Measurements from ENCODE around the gene NUP210.

NUP210 gene

DNA sequence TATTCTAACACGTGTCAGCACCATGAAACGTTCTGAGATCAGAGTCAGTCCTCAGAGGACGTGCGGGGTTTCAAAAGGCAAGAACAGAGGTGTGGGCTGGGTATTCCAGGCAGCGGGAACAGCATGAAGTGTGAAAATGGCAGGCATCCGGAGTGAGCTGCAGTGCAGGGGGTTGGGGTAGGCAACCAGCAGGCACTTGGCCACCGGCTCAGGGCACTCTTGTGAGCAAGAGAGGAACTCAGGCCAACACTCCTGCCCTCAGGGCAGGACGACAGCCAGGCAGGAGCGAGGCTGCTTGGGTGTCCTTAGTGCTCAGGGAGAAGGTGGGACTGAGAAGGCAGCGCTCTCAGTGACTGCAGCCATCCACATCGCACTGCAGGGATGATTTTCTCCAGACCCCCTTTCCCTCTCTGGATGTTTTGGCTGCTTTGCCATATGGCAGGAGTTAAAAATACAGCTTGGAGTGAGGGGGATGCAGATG, 151.1 kb downstream of the NUP210 start:
- no peak overlapping the region for H3K4me3 ChIP-seq (ENCODE audit: low read depth, low read length)
- TF ChIP-seq CTCF (conservative IDR thresholded peaks at IDR 0.05; ENCODE audit: low read depth, low read length), result no peak
- no peak for DNase-seq (ENCODE audit: low read depth)

DNA sequence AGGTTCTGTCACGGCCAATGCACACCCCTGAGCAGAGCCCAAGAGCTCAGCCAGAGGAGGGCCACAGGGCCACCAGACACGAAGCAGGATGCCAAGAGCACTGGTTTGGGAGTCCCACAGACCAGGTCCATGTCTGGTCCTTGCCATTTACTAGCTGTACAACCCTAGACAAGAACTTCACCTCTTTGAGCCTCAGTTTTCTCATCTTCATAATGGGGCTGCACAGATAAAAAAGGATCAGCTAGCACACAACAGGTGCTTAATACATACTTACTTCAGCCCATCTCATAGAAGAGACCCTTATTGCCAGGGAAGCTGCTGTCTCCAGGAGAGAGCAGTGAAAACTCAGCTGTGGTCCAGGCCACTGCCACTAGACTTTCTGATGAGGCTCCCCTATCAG, 152.0 kb downstream of the NUP210 start:
- no peak for TF ChIP-seq CTCF (conservative IDR thresholded peaks at IDR 0.05; ENCODE audit: low read depth, low read length)
- H3K4me3 ChIP-seq (ENCODE audit: low read depth, low read length), result no peak overlapping the region

DNA sequence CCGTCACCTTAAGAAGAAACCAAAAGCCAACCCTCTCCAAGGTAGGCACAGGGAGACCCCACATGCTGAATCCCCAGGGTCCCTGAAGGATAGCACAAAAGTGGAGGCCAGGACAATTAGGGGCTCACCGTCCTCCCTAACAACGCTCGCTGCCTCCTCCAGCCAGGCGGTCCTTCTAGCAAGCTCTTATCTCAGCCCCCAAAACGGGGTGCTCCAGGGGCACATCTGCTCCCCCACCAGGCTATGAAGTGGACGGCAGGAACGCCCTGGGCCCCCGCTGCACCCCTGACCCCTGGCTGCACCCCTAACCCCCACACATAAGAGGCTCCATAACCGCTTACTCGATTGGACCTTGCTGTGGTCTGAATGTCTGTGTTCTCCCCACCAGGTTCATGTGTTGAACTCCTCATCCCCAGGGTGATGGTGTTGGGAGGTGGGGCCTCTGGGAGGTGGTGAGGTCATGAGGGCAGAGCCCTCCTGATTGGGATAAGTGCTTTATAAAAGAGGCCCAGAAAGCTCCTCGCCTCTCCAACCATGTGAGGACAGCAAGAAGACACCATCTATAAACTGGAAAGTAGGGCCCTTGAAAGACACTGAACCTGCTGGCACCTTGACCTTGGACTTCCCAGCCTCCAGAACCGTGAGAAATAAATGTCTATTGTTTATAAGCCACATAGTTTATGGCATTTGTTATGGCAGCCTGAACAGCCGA, 153.3 kb downstream of the NUP210 start:
- TF ChIP-seq CTCF (conservative IDR thresholded peaks at IDR 0.05; ENCODE audit: low read depth, low read length), result no peak
- no peak overlapping the region for H3K4me3 ChIP-seq (ENCODE audit: low read depth, low read length)
- DNase-seq (ENCODE audit: low read depth), result no peak

More for the DNA sequence above, 152.0 kb downstream of the NUP210 start:
- no peak for DNase-seq (ENCODE audit: low read depth)

All from choroid plexus epithelial cell (primary cell).